ENCODE results near the gene SOX6. TPM values are rescaled to one million over a fixed set of nuclear protein-coding genes. Genes with fewer than 3 reads are reported as not detected.

Gene SOX6
- total RNA-seq, 2 donors from 2014 or later = not detected

GRCh38 chr11:15977116-15977515 lies 379.2 kb downstream of the SOX6 start:
- no peak overlapping the region for H3K27ac Mint-ChIP-seq
- DNase-seq (ENCODE audit: low spot score in 2 of 2) = no peak
- no peak for ATAC-seq
- no peaks in the 10 kb centered on the region for H3K36me3 Mint-ChIP-seq
- H3K9me3 Mint-ChIP-seq = no peaks in the 10 kb centered on the region

DNA sequence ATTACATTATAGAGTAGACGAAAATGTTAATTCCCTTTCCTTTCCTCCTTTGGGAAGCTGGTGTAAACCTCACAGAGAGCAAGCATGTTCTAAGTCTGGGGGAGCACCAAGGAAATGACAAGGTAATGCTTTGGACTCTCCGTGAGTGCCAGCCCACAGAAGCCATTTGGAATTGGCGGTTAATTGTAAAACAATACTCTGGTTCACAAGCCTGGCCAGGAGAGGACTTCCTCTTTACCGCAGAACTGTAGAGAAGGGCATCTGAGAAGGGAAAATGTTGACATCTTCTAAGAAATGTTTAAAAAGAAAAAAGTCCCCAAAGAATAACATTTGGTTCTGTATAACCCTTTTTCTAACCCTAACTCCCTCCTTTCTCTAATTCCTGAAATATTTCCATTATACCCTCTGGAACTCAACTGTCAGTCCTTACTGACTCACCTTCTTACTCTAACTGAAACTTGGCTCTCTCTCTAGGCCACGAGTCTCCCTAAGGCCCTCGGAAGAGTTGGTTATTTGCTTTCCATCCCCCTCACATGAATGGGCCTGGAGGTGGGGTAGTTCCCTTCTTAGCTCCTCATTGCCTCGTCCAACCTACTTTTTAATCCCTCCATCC lies 379.8 kb downstream of the SOX6 start:
- DNase-seq (ENCODE audit: low spot score in 2 of 2) = no peak
- no peak for ATAC-seq
- H3K9me3 Mint-ChIP-seq = no peaks in the 10 kb centered on the region
- H3K27ac Mint-ChIP-seq = no peak overlapping the region
- no peaks in the 10 kb centered on the region for H3K36me3 Mint-ChIP-seq

GRCh38 chr11:15975742-15976141 lies 380.6 kb downstream of the SOX6 start:
- DNase-seq (ENCODE audit: low spot score in 2 of 2) = no peak
- H3K36me3 Mint-ChIP-seq = no peaks in the 10 kb centered on the region

DNA sequence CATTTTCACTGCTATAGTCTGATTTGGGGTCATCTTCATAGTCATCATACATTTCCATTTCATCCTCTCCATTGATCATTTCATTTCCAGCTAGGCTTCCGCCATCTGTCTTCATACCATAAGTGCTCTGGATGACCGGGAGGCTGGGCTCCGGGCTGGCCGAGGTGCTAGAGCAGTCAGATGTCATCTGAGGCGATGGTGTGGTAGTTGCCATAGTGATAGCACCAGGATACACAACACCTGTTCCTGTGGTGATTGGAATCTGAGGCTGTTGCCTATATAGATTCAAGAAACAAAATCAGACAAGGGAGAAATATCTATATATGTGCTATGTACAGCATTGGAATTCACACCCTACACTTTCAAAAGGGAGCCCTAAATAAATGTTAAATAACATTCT lies 383.5 kb downstream of the SOX6 start:
- Mint-ChIP-seq H3K36me3 (no peaks in the 10 kb centered on the region), H3K9me3 (no peaks in the 10 kb centered on the region), H3K27ac (no peak overlapping the region)
- no peak for DNase-seq (ENCODE audit: low spot score in 2 of 2)
- ATAC-seq = no peak

More at GRCh38 chr11:15975742-15976141, 380.6 kb downstream of the SOX6 start:
- no peak overlapping the region for H3K27ac Mint-ChIP-seq
- no peaks in the 10 kb centered on the region for H3K9me3 Mint-ChIP-seq
- no peak for ATAC-seq

GRCh38 chr11:15971215-15971546 lies 385.2 kb downstream of the SOX6 start:
- no peak overlapping the region for H3K27ac Mint-ChIP-seq
- no peak for ATAC-seq
- H3K36me3 Mint-ChIP-seq = no peaks in the 10 kb centered on the region
- H3K9me3 Mint-ChIP-seq = no peaks in the 10 kb centered on the region
- DNase-seq (ENCODE audit: low spot score in 2 of 2) = no peak

GRCh38 chr11:15970506-15971214 lies 385.7 kb downstream of the SOX6 start:
- ATAC-seq (no peak), DNase-seq (ENCODE audit: low spot score in 2 of 2) (no peak)
- H3K27ac Mint-ChIP-seq = no peak overlapping the region

GRCh38 chr11:15969701-15970329 lies 386.5 kb downstream of the SOX6 start:
- no peak for ATAC-seq
- DNase-seq (ENCODE audit: low spot score in 2 of 2) = no peak
- Mint-ChIP-seq H3K27ac (no peak overlapping the region), H3K9me3 (no peaks in the 10 kb centered on the region), H3K36me3 (no peaks in the 10 kb centered on the region)

More at GRCh38 chr11:15970506-15971214, 385.7 kb downstream of the SOX6 start:
- Mint-ChIP-seq H3K36me3 (no peaks in the 10 kb centered on the region), H3K9me3 (no peaks in the 10 kb centered on the region)

DNA sequence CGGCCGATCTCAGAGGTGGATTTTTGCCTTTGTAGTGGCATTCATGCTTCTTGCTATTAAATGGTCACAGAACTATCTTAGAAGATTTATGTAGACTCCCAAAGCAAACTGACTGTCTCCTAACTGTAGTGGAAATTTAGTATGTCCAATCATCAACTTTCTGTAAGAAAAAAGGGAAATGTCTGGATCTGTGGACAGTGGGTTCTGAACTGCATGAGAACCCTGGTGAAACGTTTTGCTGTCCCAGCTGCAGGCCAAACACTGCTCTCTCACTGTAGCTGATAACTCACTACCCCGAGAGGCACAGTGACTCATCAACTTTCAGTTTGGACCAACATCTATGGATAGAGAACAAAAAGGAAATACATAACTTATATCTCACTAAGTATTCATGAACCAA lies 387.1 kb downstream of the SOX6 start:
- no peaks in the 10 kb centered on the region for H3K9me3 Mint-ChIP-seq
- DNase-seq (ENCODE audit: low spot score in 2 of 2) (no peak), ATAC-seq (no peak)
- H3K36me3 Mint-ChIP-seq = no peaks in the 10 kb centered on the region
- H3K27ac Mint-ChIP-seq = no peak overlapping the region

DNA sequence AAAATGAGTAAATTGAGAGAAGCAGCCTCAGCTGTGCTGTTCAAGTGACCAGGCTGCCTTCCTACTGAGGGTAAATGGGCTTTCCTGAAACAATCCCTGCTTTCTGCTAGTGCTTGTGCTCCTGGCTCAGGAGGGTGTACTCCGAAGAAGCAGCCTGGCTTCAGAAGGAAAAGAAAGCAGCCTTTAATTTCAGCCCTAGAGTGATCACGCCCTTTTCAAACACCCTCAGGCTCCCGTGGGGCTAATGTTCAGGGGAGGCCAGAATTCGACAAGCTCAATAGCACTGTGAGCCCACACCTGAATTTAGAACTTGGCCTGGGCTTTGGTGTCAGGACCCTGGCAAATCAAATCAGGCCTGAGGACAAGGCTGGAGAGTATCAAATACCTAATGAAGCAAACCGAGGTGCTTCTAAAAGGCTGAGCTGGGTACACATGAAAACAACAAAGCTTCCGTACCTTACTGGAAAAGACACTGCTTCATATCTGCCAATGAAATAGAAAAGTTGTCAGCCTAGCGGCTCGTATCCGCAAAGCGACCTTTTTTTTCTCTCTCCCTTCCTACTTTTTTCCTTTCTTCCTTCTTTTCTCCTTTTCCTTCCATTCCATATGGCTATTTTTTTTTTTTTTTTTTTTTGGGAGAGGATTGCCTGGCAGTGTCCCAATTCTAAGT lies 387.8 kb downstream of the SOX6 start:
- Mint-ChIP-seq H3K9me3 (no peaks in the 10 kb centered on the region), H3K27ac (no peak overlapping the region), H3K36me3 (no peaks in the 10 kb centered on the region)
- DNase-seq (ENCODE audit: low spot score in 2 of 2) = no peak
- no peak for ATAC-seq

DNA sequence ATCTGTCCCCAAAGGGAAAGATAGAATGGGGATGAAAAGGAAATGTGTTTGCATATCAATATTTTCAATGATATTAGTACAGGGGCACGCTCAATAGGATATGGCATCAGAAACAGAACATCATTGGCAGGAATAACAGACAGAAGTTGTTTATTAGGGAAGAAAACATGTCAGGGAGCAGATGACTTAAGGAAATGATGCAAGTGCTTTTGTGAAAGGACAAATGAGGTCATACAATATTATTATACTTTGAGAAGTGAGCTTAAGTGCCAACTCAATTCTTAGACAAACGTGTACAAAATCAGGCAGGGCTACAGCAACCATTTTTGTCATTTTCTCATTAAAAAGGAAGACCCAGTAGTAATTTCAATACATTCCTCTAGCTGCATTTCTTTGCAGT lies 388.4 kb downstream of the SOX6 start:
- Mint-ChIP-seq H3K9me3 (no peaks in the 10 kb centered on the region), H3K27ac (no peak overlapping the region), H3K36me3 (no peaks in the 10 kb centered on the region)
- no peak for ATAC-seq
- DNase-seq (ENCODE audit: low spot score in 2 of 2) = no peak

- ATAC-seq (no peak), DNase-seq (ENCODE audit: low spot score in 2 of 2) (no peak)
- H3K36me3 Mint-ChIP-seq = no peaks in the 10 kb centered on the region
- H3K27ac Mint-ChIP-seq = no peak overlapping the region
- no peaks in the 10 kb centered on the region for H3K9me3 Mint-ChIP-seq
Observed at GRCh38 chr11:15967166-15967565, 389.2 kb downstream of the SOX6 start.

GRCh38 chr11:15965562-15966250 lies 390.6 kb downstream of the SOX6 start:
- no peak overlapping the region for H3K27ac Mint-ChIP-seq
- no peaks in the 10 kb centered on the region for H3K9me3 Mint-ChIP-seq
- no peak for ATAC-seq
- no peak for DNase-seq (ENCODE audit: low spot score in 2 of 2)
- H3K36me3 Mint-ChIP-seq = no peaks in the 10 kb centered on the region

DNA sequence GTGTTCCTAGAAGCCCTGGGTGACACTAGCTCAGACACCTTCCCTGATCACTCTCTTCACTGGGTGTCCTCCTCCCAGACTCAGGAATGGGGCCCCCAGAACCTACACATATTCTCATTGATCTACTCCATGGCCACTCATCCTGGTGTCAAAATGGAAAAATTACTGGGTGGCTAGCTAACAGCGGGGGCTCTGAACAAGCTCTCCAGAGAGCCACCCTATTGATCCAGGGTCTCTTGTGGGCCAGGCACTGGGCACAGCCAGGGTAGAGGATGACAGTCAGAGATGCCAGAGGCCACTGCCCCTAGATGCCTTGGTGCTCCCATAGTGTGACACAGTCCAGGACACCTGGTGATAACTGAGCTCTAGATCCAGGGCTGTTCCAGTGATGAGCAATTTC lies 393.1 kb downstream of the SOX6 start:
- Mint-ChIP-seq H3K27ac (no peak overlapping the region), H3K9me3 (no peaks in the 10 kb centered on the region), H3K36me3 (no peaks in the 10 kb centered on the region)
- DNase-seq (ENCODE audit: low spot score in 2 of 2) = no peak
- ATAC-seq = no peak

GRCh38 chr11:15958910-15959309 lies 397.4 kb downstream of the SOX6 start:
- ATAC-seq (no peak), DNase-seq (ENCODE audit: low spot score in 2 of 2) (no peak)
- H3K27ac Mint-ChIP-seq = no peak overlapping the region
- H3K9me3 Mint-ChIP-seq = peaks cover 0 to 3% of the 10 kb centered on the region in 2 donors
- H3K36me3 Mint-ChIP-seq = no peaks in the 10 kb centered on the region

DNA sequence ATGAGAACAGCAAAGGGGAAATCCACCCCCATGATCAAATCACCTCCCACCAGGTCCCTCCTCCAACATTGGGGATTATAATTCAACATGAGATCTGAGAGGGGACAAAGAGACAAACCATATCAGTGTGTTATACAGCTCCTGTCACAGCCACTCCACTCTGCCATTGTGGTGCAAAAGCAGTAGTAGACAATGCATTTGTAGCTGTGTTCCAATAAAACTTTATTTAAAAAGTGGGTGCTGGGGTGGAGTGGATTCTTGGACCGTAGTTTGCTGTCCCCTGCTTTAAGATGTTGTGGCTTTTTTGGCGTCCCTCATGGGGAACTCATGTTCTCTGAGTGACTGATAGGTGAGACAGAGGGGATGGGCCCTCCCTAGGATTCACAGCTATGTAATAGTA lies 399.1 kb downstream of the SOX6 start:
- no peak for ATAC-seq
- DNase-seq (ENCODE audit: low spot score in 2 of 2) = no peak
- Mint-ChIP-seq H3K9me3 (peaks cover 7 to 9% of the 10 kb centered on the region in 2 donors), H3K36me3 (no peaks in the 10 kb centered on the region), H3K27ac (no peak overlapping the region)

DNA sequence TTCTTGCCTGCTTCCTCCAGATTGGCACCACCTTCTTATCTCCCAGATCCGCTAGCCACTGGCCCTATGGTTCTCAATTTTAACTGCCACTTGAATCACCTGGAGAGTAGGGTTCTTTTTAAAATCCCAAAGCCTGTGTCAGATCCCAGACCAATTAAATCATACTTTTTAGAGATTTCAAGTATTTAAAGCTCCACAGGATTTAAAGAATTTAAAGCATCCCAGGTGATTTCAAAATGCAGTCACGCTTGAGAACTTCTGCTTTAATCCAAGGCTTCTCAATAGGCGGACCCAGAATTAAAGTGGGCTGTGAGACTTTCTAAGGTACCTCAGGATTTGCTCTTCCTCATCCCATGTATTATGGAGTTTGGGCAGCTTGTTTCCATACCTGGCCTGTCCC lies 400.0 kb downstream of the SOX6 start:
- Mint-ChIP-seq H3K9me3 (peaks cover 7 to 11% of the 10 kb centered on the region in 2 donors), H3K36me3 (no peaks in the 10 kb centered on the region), H3K27ac (no peak overlapping the region)
- ATAC-seq (no peak), DNase-seq (ENCODE audit: low spot score in 2 of 2) (no peak)

DNA sequence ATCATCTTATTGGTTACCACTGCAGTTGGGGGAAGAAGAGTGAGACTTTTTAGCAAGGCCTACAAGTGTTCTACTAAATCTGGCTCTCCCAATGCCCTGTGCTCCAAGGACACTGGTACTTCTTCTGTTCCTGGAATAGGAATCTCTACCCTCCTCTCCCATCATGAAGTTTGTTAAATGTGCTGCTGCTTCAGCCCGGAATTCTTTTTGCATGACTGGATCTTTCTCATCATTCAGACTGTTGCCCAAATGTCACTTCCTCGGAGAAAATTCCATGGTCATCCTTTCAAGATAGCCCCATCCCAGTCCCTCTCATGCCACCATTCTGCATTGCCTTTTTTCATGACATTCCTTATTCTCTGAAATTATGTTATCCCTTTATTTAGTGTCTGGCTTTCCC lies 400.8 kb downstream of the SOX6 start:
- no peak for ATAC-seq
- H3K36me3 Mint-ChIP-seq = no peaks in the 10 kb centered on the region
- peaks cover 7 to 12% of the 10 kb centered on the region in 2 donors for H3K9me3 Mint-ChIP-seq
- no peak for DNase-seq (ENCODE audit: low spot score in 2 of 2)
- no peak overlapping the region for H3K27ac Mint-ChIP-seq

All from activated naive CD4-positive, alpha-beta T cell treated with anti-CD3 and anti-CD28 coated beads, Interleukin-2, amount 50 U/mL, for 72 hours (primary cell).